ENCODE measurements around the gene CCT6B. TPM values are rescaled to one million over a fixed set of nuclear protein-coding genes. Genes with fewer than 3 reads are reported as not detected.

CCT6B gene
- total RNA-seq, 1 experiment from 2014 or later: 1.7 TPM

DNA sequence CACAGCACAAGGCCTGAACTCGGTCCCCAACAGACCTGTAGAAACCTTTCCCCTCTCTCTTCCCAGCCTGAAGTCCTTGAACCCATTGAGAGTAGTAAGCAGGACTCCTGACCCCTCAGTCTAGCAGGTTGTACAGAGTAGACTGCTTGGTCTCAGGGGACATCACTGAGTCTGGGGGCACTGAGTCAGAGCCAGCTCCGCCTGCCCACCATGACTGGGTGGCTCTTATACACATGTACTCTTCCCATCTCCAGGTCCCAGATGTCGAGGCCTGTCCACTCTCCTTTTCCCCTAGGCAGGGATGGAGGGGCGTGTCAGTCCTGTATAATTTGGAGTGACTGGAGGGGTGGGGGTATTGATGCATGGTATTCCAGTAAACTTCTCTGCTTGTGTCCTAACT, 42.5 kb upstream of the CCT6B start:
- H2BK120ac ChIP-seq (ENCODE audit: low read depth, low read length, poor library complexity, severe bottlenecking): no peak overlapping the region
- H3K79me1 ChIP-seq (ENCODE audit: insufficient read depth, low read depth, low read length, poor library complexity, severe bottlenecking): no peaks in the 10 kb centered on the region
- no peak overlapping the region for H3K9ac ChIP-seq (ENCODE audit: extremely low read depth, insufficient read length, low read length)
- no peak for DNase-seq
- H3K23me2 ChIP-seq (ENCODE audit: insufficient read length, low read depth, low read length, poor library complexity, severe bottlenecking): no peaks in the 10 kb centered on the region
- H3K9me3 ChIP-seq (ENCODE audit: control insufficient read depth, low read depth, low read length): no peaks in the 10 kb centered on the region
- no peak overlapping the region for H2AFZ ChIP-seq (ENCODE audit: low read length)
- no peak overlapping the region for H4K5ac ChIP-seq (ENCODE audit: insufficient read length, low read depth, low read length)
- H4K8ac ChIP-seq (replicated peaks; ENCODE audit: insufficient read length, low read depth, low read length): no peak overlapping the region
- no peak overlapping the region for H2AK5ac ChIP-seq (ENCODE audit: insufficient read length, low read length)
- no peaks in the 10 kb centered on the region for H3K4me1 ChIP-seq (ENCODE audit: insufficient read depth, low read length)
- no peak overlapping the region for H3K27ac ChIP-seq (ENCODE audit: insufficient read length, low read depth, low read length)
- no peak overlapping the region for H3K56ac ChIP-seq (ENCODE audit: insufficient read length, low read depth, low read length)
- H4K91ac ChIP-seq (ENCODE audit: insufficient read length, low read depth, low read length): no peak overlapping the region
- Mint-ChIP-seq H3K27ac (no peak overlapping the region), H3K4me3 (no peak overlapping the region), H3K9me3 (no peaks in the 10 kb centered on the region), H3K27me3 (ENCODE audit: low read depth) (no peaks in the 10 kb centered on the region), H3K4me1 (no peaks in the 10 kb centered on the region), H3K36me3 (ENCODE audit: insufficient read depth in 1 of 3, low read depth in 3 of 3) (peaks cover 41 to 97% (median 89%) of the 10 kb centered on the region in 3 experiments)
- TF ChIP-seq, protein P1, sequence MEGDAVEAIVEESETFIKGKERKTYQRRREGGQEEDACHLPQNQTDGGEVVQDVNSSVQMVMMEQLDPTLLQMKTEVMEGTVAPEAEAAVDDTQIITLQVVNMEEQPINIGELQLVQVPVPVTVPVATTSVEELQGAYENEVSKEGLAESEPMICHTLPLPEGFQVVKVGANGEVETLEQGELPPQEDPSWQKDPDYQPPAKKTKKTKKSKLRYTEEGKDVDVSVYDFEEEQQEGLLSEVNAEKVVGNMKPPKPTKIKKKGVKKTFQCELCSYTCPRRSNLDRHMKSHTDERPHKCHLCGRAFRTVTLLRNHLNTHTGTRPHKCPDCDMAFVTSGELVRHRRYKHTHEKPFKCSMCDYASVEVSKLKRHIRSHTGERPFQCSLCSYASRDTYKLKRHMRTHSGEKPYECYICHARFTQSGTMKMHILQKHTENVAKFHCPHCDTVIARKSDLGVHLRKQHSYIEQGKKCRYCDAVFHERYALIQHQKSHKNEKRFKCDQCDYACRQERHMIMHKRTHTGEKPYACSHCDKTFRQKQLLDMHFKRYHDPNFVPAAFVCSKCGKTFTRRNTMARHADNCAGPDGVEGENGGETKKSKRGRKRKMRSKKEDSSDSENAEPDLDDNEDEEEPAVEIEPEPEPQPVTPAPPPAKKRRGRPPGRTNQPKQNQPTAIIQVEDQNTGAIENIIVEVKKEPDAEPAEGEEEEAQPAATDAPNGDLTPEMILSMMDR (conservative IDR thresholded peaks at IDR 0.05): no peak
- H2BK20ac ChIP-seq (ENCODE audit: low read depth, low read length, poor library complexity, severe bottlenecking): no peak overlapping the region
- no peaks in the 10 kb centered on the region for H3K79me2 ChIP-seq (ENCODE audit: insufficient read depth, low read length)
- no peak overlapping the region for H3T11ph ChIP-seq (ENCODE audit: low read length)
- H3K4ac ChIP-seq (ENCODE audit: low read depth, low read length): no peak overlapping the region
- no peak overlapping the region for H3K14ac ChIP-seq (ENCODE audit: insufficient read depth, low read length)
- no peak overlapping the region for H3K18ac ChIP-seq (ENCODE audit: insufficient read length, low read depth, low read length)
- no peak overlapping the region for H2BK5ac ChIP-seq (ENCODE audit: insufficient read length, low read length)
- H2BK12ac ChIP-seq (ENCODE audit: insufficient read length, low read depth, low read length): no peak overlapping the region
- WGBS (ENCODE audit: extremely low coverage, insufficient read length, low lambda C conversion rate): no CpG with 5 or more reads among the region's 4 CpGs
- no peaks in the 10 kb centered on the region for H4K20me1 ChIP-seq (ENCODE audit: control insufficient read depth, insufficient read depth, insufficient read length)
- no peak overlapping the region for H2BK15ac ChIP-seq (ENCODE audit: low read depth, low read length)
- no peak overlapping the region for H3K4me2 ChIP-seq (ENCODE audit: insufficient read depth, insufficient read length, low read length)
- no peak overlapping the region for H3K23ac ChIP-seq (ENCODE audit: insufficient read length, low read depth, low read length)
- H3K27me3 ChIP-seq (ENCODE audit: insufficient read depth, low read length): no peaks in the 10 kb centered on the region

All from H9 (cell line).